Activated CD8-positive, alpha-beta T cell treated with anti-CD3 and anti-CD28 coated beads, Interleukin-2, amount 10 ng/mL, durations not matched to agents 7 days and 5 days (primary cell): Measurements from ENCODE around the gene FBXO30. TPM values are rescaled to one million over a fixed set of nuclear protein-coding genes. Genes with fewer than 3 reads are reported as not detected.

Source experiments
- ATAC-seq: fragments of 150-1000 bp; cut with Tn5 transposase; one replicate; pipeline ENCODE4 v1.10.0; 2021; ENCODE audit warnings: moderate library complexity
- CTCF ChIA-PET: fragments of 350-600 bp; sonication (Branson Sonifier 250); formaldehyde crosslinking; loops from one replicate; lab custom pipeline; 2021; ENCODE audit warnings: antibody characterized with exemption; lab: Charles Lee
- POLR2A ChIA-PET: fragments of 350-600 bp; sonication (Branson Sonifier 250); formaldehyde crosslinking; loops from one replicate; lab custom pipeline; 2021; ENCODE audit warnings: antibody characterized with exemption; lab: Charles Lee
- DNase-seq: peaks from one replicate; pipeline ENCODE4 v3.0.0-alpha.2; 2020
- H3K27ac Mint-ChIP-seq: one replicate; pipeline ENCODE4 v1.8.0; 2021; ENCODE audit warnings: mild to moderate bottlenecking, mixed read lengths
- H3K27me3 Mint-ChIP-seq: one replicate; pipeline ENCODE4 v1.8.0; 2021; ENCODE audit warnings: low read depth, mixed read lengths
- H3K36me3 Mint-ChIP-seq: one replicate; pipeline ENCODE4 v1.8.0; 2021; ENCODE audit warnings: low read depth, mixed read lengths
- H3K4me1 Mint-ChIP-seq: one replicate; pipeline ENCODE4 v1.8.0; 2021; ENCODE audit warnings: low read depth, mixed read lengths
- H3K4me3 Mint-ChIP-seq: one replicate; pipeline ENCODE4 v1.8.0; 2021; ENCODE audit warnings: mild to moderate bottlenecking, mixed read lengths
- H3K9me3 Mint-ChIP-seq: one replicate; pipeline ENCODE4 v1.8.0; 2022; ENCODE audit warnings: mixed read lengths; ENCODE audit not compliant: insufficient read depth
- total RNA-seq, 2 experiments: library from RNA; stranded (reverse); gene quantifications; one replicate each; pipeline ENCODE4 v1.2.3, GENCODE V29; 2021

Gene FBXO30
- total RNA-seq, 2 experiments from 2014 or later: 3.5 to 4.1 TPM

- DNase-seq: no peak
- no peaks in the 10 kb centered on the region for H3K36me3 Mint-ChIP-seq
- ChIA-PET CTCF (interaction anchor here (0.9 kb wide), 1 partner anchor 13 kb away, joined by 3 read pairs; no protein-coding TSS in a partner anchor), POLR2A (no interaction called here)
- no peak overlapping the region for H3K27ac Mint-ChIP-seq
- peaks cover 9% of the 10 kb centered on the region for H3K9me3 Mint-ChIP-seq
- no peak for ATAC-seq
- no peak overlapping the region for H3K4me3 Mint-ChIP-seq
- peaks cover 9% of the 10 kb centered on the region for H3K4me1 Mint-ChIP-seq
- H3K27me3 Mint-ChIP-seq: no peaks in the 10 kb centered on the region
These were observed 68.7 kb downstream of the FBXO30 start for GRCh38 chr6:145745861-145746260.

GRCh38 chr6:145744619-145745018 is 70.0 kb downstream of the FBXO30 start:
- peaks cover 9% of the 10 kb centered on the region for H3K9me3 Mint-ChIP-seq
- POLR2A ChIA-PET: interaction anchor here (0.9 kb wide), 1 partner anchor 10 kb away, joined by 3 read pairs; the partner anchor contains the start of gene EPM2A

More at GRCh38 chr6:145744619-145745018, 70.0 kb downstream of the FBXO30 start:
- no peak overlapping the region for H3K4me3 Mint-ChIP-seq
- H3K4me1 Mint-ChIP-seq: peaks cover 3% of the 10 kb centered on the region
- no peaks in the 10 kb centered on the region for H3K27me3 Mint-ChIP-seq
- H3K36me3 Mint-ChIP-seq: peaks cover 2% of the 10 kb centered on the region
- no peak overlapping the region for H3K27ac Mint-ChIP-seq
- ATAC-seq (no peak), DNase-seq (no peak)
- CTCF ChIA-PET: no interaction called here

Other genes with a start within 250 kb of the FBXO30 start
- gene EPM2A, start 79.3 kb downstream of the FBXO30 start, total RNA-seq: 1 to 10 TPM; 6.3 to 7.5 TPM
- 10 to 100 TPM; 14.2 to 16.3 TPM for gene SHPRH, start 149.6 kb upstream of the FBXO30 start, total RNA-seq
- gene GRM1, start 214.3 kb upstream of the FBXO30 start, total RNA-seq: not detected